Cardiac muscle cell (in vitro differentiated cells and primary cell): ENCODE data around the gene CACNA2D3. TPM values are rescaled to one million over a fixed set of nuclear protein-coding genes. Genes with fewer than 3 reads are reported as not detected.
A peak's percentile ranks its signal among the peaks of the same experiment; 100 is the strongest.

Experiments used
- DNase-seq, 2 donors: peaks; one replicate each; pipeline versions ENCODE4 v3.0.0 to v3.0.0-alpha.2; 2010 to 2017; ENCODE audit warnings: low read depth in 1 of 2, low spot score in 1 of 2
- H3K27ac ChIP-seq: fragments of 200-600 bp; sonication (generic); 2 replicates; pipeline ENCODE4 v1.5.1; 2016
- H3K27me3 ChIP-seq: fragments of 200-600 bp; sonication (generic); 2 replicates; pipeline ENCODE4 v1.6.0; 2016; ENCODE audit warnings: control low read depth
- H3K36me3 ChIP-seq: fragments of 200-600 bp; sonication (generic); 2 replicates; pipeline ENCODE4 v1.5.1; 2016; ENCODE audit warnings: control low read depth
- H3K4me1 ChIP-seq: fragments of 200-600 bp; sonication (generic); 2 replicates; pipeline ENCODE4 v1.8.1; 2017; ENCODE audit warnings: low read depth, mild to moderate bottlenecking, mixed run types
- H3K4me3 ChIP-seq: fragments of 200-600 bp; sonication (generic); 2 replicates; pipeline ENCODE4 v1.5.1; 2016; ENCODE audit warnings: mild to moderate bottlenecking
- H3K9me3 ChIP-seq: fragments of 200-600 bp; sonication (generic); 2 replicates; pipeline ENCODE4 v1.5.1; 2017; ENCODE audit warnings: low read depth, mild to moderate bottlenecking, control low read depth
- CTCF ChIP-seq: IDR thresholded peaks from 2 replicates; pipeline ENCODE4 v1.5.1; 2012; ENCODE audit warnings: low read depth, mild to moderate bottlenecking, low read length
- polyA plus RNA-seq: library from polyadenylated mRNA; unstranded; fragments of >200 nt; fragmentation: Nextera tagmentation; extraction: Ambion mirVana; gene quantifications from 2 replicates; pipeline ENCODE4 v1.2.1, GENCODE V29; 2016
- total RNA-seq: library from RNA; depleted of rRNA; stranded (reverse); fragments of >200 nt; gene quantifications from 2 replicates; pipeline ENCODE4 v1.2.3, GENCODE V29; 2016

CACNA2D3 gene
- total and polyA plus RNA-seq, 2 experiments from 2014 or later: 0.45 to 0.59 TPM

GRCh38 chr3:54817628-54818027 lies 695.3 kb downstream of the CACNA2D3 start:
- no peak for TF ChIP-seq CTCF
- no peak for DNase-seq
- H3K4me1 ChIP-seq: no peaks in the 10 kb centered on the region
- no peaks in the 10 kb centered on the region for H3K36me3 ChIP-seq
- H3K4me3 ChIP-seq: no peak overlapping the region
- peaks cover 23% of the 10 kb centered on the region for H3K27me3 ChIP-seq
- H3K27ac ChIP-seq: no peak overlapping the region
- H3K9me3 ChIP-seq: no peaks in the 10 kb centered on the region

GRCh38 chr3:54818486-54818885 lies 696.1 kb downstream of the CACNA2D3 start:
- no peaks in the 10 kb centered on the region for H3K4me1 ChIP-seq
- no peak for DNase-seq
- H3K36me3 ChIP-seq: no peaks in the 10 kb centered on the region
- TF ChIP-seq CTCF: no peak
- peaks cover 29% of the 10 kb centered on the region for H3K27me3 ChIP-seq
- H3K9me3 ChIP-seq: no peaks in the 10 kb centered on the region
- H3K4me3 ChIP-seq: no peak overlapping the region
- H3K27ac ChIP-seq: no peak overlapping the region

DNA sequence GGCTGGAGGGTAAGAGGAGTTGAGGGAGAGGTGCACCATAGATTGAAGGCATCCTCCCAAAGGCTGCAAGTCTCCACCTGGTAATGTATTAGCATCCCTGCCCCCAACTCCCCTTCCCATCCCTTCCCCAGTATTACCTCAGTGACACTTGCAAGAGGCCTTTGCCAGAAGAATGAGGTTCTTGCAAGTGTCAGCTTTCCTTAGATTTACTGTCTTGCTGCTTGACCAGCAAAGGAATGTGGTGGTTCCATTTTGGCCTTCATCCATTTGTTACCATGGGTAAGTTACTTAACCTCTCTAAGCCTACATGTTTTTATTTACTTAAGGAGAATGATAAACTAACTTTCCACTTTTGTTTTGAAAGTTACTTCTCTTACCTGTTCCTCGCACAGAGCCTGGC lies 696.6 kb downstream of the CACNA2D3 start:
- H3K9me3 ChIP-seq: no peaks in the 10 kb centered on the region
- no peak overlapping the region for H3K4me3 ChIP-seq
- H3K4me1 ChIP-seq: no peaks in the 10 kb centered on the region
- DNase-seq: no peak
- TF ChIP-seq CTCF: no peak
- H3K27me3 ChIP-seq: peaks cover 33% of the 10 kb centered on the region
- no peak overlapping the region for H3K27ac ChIP-seq
- H3K36me3 ChIP-seq: no peaks in the 10 kb centered on the region

GRCh38 chr3:54819946-54820345 lies 697.6 kb downstream of the CACNA2D3 start:
- H3K9me3 ChIP-seq: no peaks in the 10 kb centered on the region
- no peak for DNase-seq
- TF ChIP-seq CTCF: no peak
- H3K27ac ChIP-seq: no peak overlapping the region
- H3K36me3 ChIP-seq: no peaks in the 10 kb centered on the region
- peaks cover 41% of the 10 kb centered on the region for H3K27me3 ChIP-seq
- H3K4me1 ChIP-seq: no peaks in the 10 kb centered on the region
- H3K4me3 ChIP-seq: no peak overlapping the region

DNA sequence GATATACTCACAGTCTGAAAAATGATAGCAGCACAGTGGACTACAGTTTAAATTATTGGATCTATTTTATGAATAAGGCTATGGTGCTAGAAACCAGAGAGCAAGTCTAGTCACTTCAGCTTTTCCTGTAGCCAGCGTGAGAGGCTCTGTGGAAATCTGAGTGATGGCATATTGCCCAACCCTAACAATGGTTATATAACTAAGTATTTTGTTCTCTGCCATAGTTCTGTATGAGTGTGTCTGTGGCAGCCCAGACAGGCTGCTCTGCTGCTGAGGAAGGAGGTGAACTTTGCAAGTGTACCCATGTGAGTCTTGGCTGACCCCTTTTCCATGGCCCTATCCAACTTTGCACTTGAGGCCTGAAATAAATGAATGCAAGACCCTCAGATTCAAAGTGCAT lies 699.9 kb downstream of the CACNA2D3 start:
- DNase-seq: peak in 1 of 2 donors; percentile 48
- Histone ChIP-seq H3K9me3 (no peaks in the 10 kb centered on the region), H3K4me3 (no peak overlapping the region), H3K36me3 (no peaks in the 10 kb centered on the region), H3K4me1 (no peaks in the 10 kb centered on the region), H3K27me3 (peaks cover 41% of the 10 kb centered on the region), H3K27ac (no peak overlapping the region)
- no peak for TF ChIP-seq CTCF

DNA sequence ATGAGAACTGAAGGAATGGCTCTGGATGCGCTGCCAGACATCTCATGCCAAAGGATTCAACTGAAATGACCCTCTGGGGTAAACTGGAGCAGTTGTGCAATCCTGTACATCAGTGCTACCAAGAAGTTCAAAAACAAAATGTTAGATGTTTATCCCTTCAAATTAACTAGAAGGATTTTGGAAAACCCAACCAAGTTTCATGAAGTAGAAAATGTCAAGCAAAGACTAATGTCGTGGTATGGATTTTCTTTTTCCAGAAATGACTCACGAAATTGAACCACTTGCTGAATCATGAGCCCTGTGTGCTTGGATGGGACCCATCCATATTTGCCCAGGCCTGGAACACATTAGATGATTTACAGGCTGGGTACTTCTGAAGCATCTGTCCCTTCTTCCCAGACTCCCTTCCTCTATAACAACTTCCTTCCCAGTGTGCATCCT lies 703.9 kb downstream of the CACNA2D3 start:
- no peaks in the 10 kb centered on the region for H3K9me3 ChIP-seq
- H3K4me1 ChIP-seq: no peaks in the 10 kb centered on the region
- no peak for TF ChIP-seq CTCF
- peaks cover 27% of the 10 kb centered on the region for H3K27me3 ChIP-seq
- no peaks in the 10 kb centered on the region for H3K36me3 ChIP-seq
- no peak for DNase-seq
- no peak overlapping the region for H3K27ac ChIP-seq
- H3K4me3 ChIP-seq: no peak overlapping the region
